Mucosa of gallbladder (tissue), 1 donor: ENCODE data around the gene PDXP. TPM values are rescaled to one million over a fixed set of nuclear protein-coding genes. Genes with fewer than 3 reads are reported as not detected.
A peak's percentile ranks its signal among the peaks of the same experiment; 100 is the strongest.
"Not testable (repeated sequence)": the region's sequence is repeated elsewhere in the genome, so short reads cannot be mapped to it uniquely, and the experiment has no call there.

Experiments
- DNase-seq: peaks from one replicate; pipeline ENCODE4 v3.0.0-alpha.2; 2020; ENCODE audit warnings: low spot score
- total RNA-seq: library from RNA; stranded (reverse); gene quantifications from one replicate; pipeline ENCODE4 v1.2.1, GENCODE V29; 2021
- donor health status: DM: no; HTN: no; CAD: no.

Gene PDXP
- total RNA-seq, 1 donor from 2014 or later: 12.1 TPM

GRCh38 chr22:37674951-37675929 lies 16.7 kb downstream of the PDXP start, which contains the start of gene LGALS1:
Gene LGALS1 (plus strand): TSS chr22:37675636. CDS start chr22:37675703, 67 bp downstream.
- peak; percentile 92 for DNase-seq

GRCh38 chr22:37675930-37676735 lies 17.6 kb downstream of the PDXP start:
- no peak for DNase-seq

- DNase-seq: peak; percentile 89
These were observed 18.4 kb downstream of the PDXP start for GRCh38 chr22:37676736-37677492.

- DNase-seq: no peak
These were observed 19.0 kb downstream of the PDXP start for GRCh38 chr22:37677493-37677974.

GRCh38 chr22:37678372-37678771 lies 19.8 kb downstream of the PDXP start:
- DNase-seq: no peak

GRCh38 chr22:37679670-37680069 lies 21.1 kb downstream of the PDXP start:
- no peak for DNase-seq

- no peak for DNase-seq
These were observed 21.8 kb downstream of the PDXP start for GRCh38 chr22:37680191-37680851.

GRCh38 chr22:37681001-37681424 lies 22.5 kb downstream of the PDXP start:
- no peak for DNase-seq

GRCh38 chr22:37681556-37682049 lies 23.1 kb downstream of the PDXP start:
- peak; percentile 77 for DNase-seq

GRCh38 chr22:37684803-37685615 lies 26.5 kb downstream of the PDXP start:
- peak; percentile 55 for DNase-seq

GRCh38 chr22:37686002-37686982 lies 27.8 kb downstream of the PDXP start, which contains the start of gene NOL12:
Gene NOL12 (plus strand): TSS chr22:37686343. CDS start chr22:37686393, 50 bp downstream.
- peak; percentile 84 for DNase-seq

GRCh38 chr22:37690407-37690806 lies 31.9 kb downstream of the PDXP start:
- no peak for DNase-seq

- no peak for DNase-seq
These were observed 32.5 kb downstream of the PDXP start for GRCh38 chr22:37690901-37691504.

- no peak for DNase-seq
These were observed 34.2 kb downstream of the PDXP start for GRCh38 chr22:37692627-37693285.

- not testable (repeated sequence) for DNase-seq
These were observed 35.6 kb downstream of the PDXP start for GRCh38 chr22:37694131-37694530.

GRCh38 chr22:37696260-37696656 lies 37.7 kb downstream of the PDXP start:
- DNase-seq: not testable (repeated sequence)
